Fibroblast of skin of left biceps (primary cell): ENCODE results near the gene STARD4.

Experiments used
- DNase-seq, 2 experiments: peaks; one replicate each; pipeline ENCODE4 v3.0.0-alpha.2; 2013; ENCODE audit warnings: low read depth in 2 of 2

The STARD4 gene

DNA sequence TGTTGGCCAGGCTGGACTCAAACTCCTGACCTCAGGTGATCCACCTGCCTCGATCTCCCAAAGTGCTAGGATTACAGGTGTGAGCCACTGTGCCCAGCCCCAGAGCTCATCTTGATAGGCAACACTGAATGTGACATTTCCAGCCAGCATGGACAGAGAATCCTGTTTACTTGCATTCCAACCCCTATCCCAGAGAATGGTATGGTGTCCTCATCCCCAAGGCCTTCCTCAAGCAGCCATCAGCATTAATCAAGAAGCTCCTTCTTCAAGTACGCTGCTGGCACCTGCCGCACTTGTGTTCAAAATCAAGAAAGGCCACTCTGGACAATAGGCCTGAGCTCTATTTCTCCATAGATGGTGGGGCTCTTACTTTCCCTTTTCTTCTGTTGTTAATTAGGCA is 40.2 kb downstream of the STARD4 start:
- no peak for DNase-seq

DNA sequence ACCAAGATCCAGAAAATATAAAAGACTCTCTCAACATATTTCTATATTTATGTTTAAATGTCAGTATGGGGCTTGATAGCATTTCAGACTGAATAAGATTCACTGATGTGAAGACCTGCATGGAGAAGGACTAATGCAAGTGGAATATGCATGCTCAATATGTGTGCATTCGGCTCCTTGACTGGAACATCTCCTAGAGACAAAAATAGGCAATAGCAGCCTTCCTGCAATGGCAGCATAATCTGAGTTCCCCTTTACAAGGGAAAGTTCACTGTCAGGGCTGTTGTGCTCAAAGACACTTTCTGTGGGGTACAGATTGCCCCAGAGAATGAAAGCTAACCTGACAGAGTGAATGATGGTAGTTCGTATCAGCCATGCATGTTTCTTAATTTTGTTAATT is 42.4 kb downstream of the STARD4 start:
- DNase-seq, result no peak

DNA sequence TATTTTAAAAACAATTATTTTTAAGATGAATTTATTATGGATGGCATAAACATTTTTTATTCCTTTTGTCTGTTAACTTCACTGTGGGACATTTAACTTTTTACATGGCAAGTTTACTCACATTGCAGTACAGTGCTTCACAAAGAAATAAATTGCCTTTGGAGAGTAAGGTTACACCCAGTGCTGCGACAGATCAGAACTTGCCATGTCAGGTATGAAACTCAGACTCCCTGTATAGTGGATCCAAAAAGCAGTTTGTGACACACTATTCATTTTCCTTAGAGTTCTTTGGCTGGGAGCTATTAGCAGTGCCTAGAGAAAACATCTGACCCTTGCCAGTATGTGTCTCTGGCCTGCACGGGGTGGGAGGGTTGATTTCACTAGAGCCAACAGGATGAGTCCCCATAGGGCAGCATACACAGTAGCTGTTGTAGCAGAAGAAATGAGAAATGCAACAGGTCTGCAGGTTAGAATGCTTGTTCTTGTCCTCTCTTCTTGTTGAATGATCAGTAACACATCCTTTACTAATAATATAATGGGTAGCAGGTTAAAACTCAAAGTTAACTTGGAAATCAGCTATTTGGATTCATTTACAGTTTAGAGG is 42.9 kb downstream of the STARD4 start:
- DNase-seq, result no peak

DNA sequence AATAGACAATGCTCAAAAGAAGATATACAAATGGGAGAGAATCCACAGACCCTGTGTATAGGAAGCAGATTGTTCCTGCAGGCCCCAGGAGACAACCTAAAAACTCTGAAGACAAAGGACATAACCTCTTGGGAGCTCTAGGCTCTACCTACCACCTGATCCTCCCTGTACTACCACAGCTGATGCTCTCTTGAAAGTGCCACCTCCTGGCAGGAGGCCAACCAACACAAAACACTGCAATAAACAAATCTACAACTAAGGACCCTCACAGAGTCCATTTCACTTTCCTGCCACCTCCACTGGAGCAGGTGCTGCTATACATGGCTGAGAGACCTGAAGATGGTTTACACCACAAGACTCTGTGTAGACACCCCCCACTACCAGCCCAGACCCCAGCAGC is 49.0 kb downstream of the STARD4 start:
- no peak for DNase-seq

DNA sequence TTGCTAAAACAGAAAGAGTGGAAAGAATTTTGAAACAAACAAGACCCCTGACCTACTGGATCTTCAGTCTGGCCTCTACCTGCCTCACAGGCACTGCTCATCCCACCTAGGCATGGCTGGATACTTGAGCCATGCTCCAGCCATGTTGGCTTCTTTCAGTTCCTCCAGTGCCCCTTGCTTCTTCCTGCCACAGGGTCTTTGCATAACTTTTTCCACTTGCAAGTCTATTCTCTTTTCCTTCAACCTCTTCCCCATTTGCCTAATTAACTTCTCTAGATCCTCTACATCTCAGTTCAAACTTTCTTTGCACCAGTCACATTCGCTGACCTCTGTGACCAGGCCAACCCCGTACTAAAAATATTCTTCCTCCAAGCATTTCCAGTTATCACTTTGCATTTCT is 50.4 kb downstream of the STARD4 start:
- DNase-seq, result no peak

DNA sequence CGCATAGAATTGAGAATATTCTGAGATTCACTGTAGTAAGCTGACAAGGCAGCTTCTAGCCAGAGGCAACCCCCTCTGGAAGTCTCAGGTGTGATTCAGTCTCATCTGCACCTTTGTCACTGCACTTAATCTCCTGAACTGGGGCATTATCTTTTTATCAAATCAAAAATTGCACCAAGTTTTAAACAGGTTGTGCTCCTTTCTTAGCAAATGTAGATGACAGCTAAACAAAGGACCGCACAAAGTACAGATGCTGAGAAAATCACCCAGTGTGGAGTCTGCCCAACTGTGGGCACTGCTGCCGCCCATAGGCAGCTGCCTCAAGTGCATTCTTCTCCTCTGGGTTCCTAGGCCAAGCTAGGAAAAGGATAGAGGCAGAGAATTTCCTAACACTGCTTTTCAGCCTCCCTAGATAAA is 51.1 kb downstream of the STARD4 start:
- no peak for DNase-seq

DNA sequence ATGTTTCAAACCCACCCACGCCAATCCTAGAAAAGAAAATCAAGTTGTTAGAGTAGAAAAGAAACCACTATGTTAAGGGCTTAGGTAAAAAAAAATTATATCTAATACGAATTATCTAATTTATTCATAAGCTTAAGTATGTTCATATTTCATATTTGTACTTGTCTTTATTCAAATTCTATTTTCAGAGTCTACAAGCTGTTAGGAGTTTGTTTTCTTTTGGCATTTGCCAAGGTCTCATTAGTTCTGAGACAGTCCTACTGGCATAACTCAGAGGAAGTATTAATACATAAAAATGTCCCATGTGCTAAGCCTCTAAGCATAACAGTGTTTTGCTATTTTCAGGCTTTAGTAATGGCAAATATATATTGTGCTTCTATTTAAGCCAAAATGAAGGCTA is 57.6 kb downstream of the STARD4 start:
- no peak for DNase-seq

DNA sequence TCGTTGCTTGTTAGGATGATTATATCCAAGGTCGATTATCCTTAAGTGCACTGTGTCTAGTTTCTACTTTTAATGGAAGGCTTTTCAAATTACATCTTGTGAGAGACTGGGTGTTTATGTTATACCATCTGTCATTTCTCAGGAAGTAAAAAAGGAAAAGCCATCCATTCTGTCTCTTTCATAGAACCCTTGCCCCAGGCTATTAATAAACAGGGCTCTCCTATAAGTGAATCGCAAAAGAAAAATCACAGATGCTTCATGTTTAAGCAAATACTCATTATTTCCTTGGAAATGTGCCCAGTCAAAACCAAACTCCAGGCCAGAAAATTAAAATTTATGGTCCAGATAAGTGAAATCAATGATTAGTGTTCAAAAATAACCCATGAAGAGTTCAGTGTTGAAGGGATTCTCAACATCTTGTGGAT is 58.1 kb downstream of the STARD4 start:
- DNase-seq, result no peak

DNA sequence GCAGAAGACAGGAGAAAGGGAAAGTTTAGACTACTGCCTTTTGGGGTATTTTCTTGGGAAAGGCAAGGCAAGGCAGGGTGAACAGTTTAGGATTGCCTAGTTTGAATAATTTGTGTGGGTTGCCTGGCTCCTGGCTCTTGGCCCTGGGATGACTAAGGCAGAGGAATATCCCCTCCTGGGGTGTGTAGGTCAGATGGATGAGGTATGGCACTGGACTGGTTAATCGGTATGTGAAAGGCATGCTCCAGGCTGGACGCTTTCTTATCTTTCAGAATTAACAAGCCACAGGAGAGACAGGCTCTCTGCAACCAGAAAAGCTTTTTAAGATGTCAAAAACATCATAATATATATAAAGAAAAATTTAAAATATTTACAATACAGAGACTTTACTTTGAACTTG is 58.6 kb downstream of the STARD4 start:
- no peak for DNase-seq

DNA sequence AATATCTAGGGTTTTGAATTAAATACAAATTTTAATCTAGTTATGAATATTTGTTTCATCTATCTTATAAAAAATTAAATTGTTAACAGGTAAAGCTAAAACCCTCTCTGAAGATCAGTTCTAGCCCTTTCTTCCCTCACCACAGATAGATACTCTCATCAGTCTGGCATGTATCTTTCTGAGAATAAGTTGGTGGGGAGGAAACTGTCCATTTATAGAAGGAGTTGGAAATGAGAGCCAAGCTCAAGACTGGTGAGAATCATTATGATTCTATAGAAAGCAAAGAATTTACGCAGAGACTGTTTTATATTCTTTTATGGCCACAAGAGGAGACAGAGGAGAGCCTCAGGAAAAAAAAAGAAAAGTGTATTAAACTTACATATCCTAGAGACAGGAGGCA is 59.0 kb downstream of the STARD4 start:
- DNase-seq, result no peak

DNA sequence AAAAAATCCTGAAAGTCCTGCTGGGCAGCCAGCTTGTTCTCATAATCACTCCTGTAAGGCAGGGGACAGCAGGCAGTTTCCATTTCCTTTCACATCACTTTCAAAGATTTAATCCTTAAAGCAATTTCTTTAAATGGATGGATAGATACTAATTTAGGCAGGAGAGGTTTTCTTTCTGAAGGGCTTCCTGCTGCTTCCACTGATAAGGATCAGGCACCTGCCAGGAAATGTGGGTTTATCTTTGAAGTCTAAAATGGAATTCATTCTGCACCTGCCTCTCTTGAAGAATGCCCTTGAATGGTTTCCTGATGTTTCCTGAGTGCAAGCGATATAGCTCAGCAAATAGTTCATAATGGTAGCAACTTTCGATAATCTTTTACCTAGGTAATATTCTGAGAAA is 64.5 kb downstream of the STARD4 start:
- no peak for DNase-seq

DNA sequence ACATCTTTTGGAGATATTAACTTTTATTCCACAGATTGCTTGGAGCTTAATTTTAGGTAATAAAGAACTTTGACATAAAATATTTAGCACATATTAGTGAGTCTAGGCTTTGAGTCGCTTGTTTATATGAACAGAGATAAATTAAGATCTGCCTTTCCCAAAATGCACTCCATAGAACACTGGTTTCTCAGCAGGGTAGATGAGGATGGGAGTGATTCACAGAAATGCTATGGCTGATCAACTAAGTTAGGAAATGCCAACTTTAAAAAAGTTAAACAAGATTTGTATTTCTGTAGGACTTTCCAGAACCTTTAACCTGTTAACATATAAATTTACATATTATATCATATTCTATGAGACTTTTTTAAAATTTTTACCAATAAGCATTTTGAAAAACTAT is 65.2 kb downstream of the STARD4 start:
- no peak for DNase-seq
